ENCODE data around the gene DSCAML1. TPM values are rescaled to one million over a fixed set of nuclear protein-coding genes. Genes with fewer than 3 reads are reported as not detected.

Gene DSCAML1
- polyA plus RNA-seq, 2 donors = 0.04 TPM

- H3K4me1 ChIP-seq (ENCODE audit: control insufficient read depth in 2 of 2, insufficient read depth in 2 of 2, low read length in 1 of 2) = no peaks in the 10 kb centered on the region
- H3K4me3 ChIP-seq (ENCODE audit: low read depth in 1 of 2, low read length in 2 of 2) = no peak overlapping the region
- no peaks in the 10 kb centered on the region for H3K9me3 ChIP-seq (ENCODE audit: control insufficient read depth in 2 of 2, insufficient read depth in 1 of 2, low read depth in 1 of 2, low read length in 1 of 2)
- no peak overlapping the region for H3K27ac ChIP-seq (ENCODE audit: low read depth in 2 of 2, low read length in 1 of 2)
- WGBS, 2 donors = 73 to 82% methylated on average over 3 of the region's 3 CpGs
- H3K36me3 ChIP-seq (ENCODE audit: control insufficient read depth in 2 of 2, insufficient read depth in 2 of 2, low read length in 1 of 2) = no peaks in the 10 kb centered on the region
- no peaks in the 10 kb centered on the region for H3K27me3 ChIP-seq (ENCODE audit: control insufficient read depth in 1 of 2, insufficient read depth in 2 of 2, low read length in 2 of 2)
These were observed 103.7 kb downstream of the DSCAML1 start for GRCh38 chr11:117693344-117693743.

DNA sequence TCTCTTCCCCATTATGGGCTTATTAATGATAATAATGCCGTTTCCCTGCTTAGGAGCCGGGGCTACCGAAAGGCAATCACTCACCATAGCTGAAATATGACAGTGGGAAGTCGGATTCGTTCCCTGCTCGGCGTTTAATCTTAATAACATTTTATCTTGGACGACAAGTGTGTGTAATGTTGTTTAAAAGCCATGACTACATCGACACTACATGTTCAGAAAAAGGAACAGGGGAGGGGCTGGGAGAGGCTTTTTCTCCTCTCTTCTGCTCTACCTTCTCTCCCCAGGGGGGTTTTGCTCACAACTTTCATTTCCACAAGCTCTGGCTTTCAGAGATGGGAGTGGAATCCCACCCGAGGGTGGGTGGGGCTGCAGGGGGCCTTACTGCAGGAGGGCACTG is 105.5 kb downstream of the DSCAML1 start:
- Histone ChIP-seq H3K36me3 (ENCODE audit: control insufficient read depth in 2 of 2, insufficient read depth in 2 of 2, low read length in 1 of 2) (no peaks in the 10 kb centered on the region), H3K9me3 (ENCODE audit: control insufficient read depth in 2 of 2, insufficient read depth in 1 of 2, low read depth in 1 of 2, low read length in 1 of 2) (no peaks in the 10 kb centered on the region), H3K27me3 (ENCODE audit: control insufficient read depth in 1 of 2, insufficient read depth in 2 of 2, low read length in 2 of 2) (no peaks in the 10 kb centered on the region), H3K4me3 (ENCODE audit: low read depth in 1 of 2, low read length in 2 of 2) (no peak overlapping the region), H3K27ac (ENCODE audit: low read depth in 2 of 2, low read length in 1 of 2) (no peak overlapping the region), H3K4me1 (ENCODE audit: control insufficient read depth in 2 of 2, insufficient read depth in 2 of 2, low read length in 1 of 2) (no peaks in the 10 kb centered on the region)
- WGBS, 2 donors = 49 to 61% methylated on average over 10 of the region's 10 CpGs

DNA sequence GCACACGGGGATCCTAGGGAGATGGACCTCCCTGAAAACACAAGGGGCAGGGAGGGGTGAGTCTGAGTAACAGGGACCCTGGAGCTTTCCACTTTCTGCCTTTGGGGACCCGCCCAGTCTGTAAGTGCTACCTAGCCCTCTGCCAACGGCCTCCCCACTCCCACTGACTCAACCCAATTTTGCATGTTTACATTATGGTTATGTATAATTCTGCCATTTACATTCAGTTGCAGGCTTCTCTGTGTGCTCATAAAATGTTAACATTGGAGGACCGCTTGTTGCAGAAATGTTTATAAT is 105.8 kb downstream of the DSCAML1 start:
- Histone ChIP-seq H3K4me3 (ENCODE audit: low read depth in 1 of 2, low read length in 2 of 2) (no peak overlapping the region), H3K27me3 (ENCODE audit: control insufficient read depth in 1 of 2, insufficient read depth in 2 of 2, low read length in 2 of 2) (no peaks in the 10 kb centered on the region), H3K36me3 (ENCODE audit: control insufficient read depth in 2 of 2, insufficient read depth in 2 of 2, low read length in 1 of 2) (no peaks in the 10 kb centered on the region), H3K4me1 (ENCODE audit: control insufficient read depth in 2 of 2, insufficient read depth in 2 of 2, low read length in 1 of 2) (no peaks in the 10 kb centered on the region), H3K9me3 (ENCODE audit: control insufficient read depth in 2 of 2, insufficient read depth in 1 of 2, low read depth in 1 of 2, low read length in 1 of 2) (no peaks in the 10 kb centered on the region), H3K27ac (ENCODE audit: low read depth in 2 of 2, low read length in 1 of 2) (no peak overlapping the region)
- 54 to 61% methylated on average over 4 of the region's 4 CpGs for WGBS, 2 donors

- WGBS, 2 donors = 77% methylated on average over 8 of the region's 8 CpGs
- Histone ChIP-seq H3K27ac (ENCODE audit: low read depth in 2 of 2, low read length in 1 of 2) (no peak overlapping the region), H3K27me3 (ENCODE audit: control insufficient read depth in 1 of 2, insufficient read depth in 2 of 2, low read length in 2 of 2) (no peaks in the 10 kb centered on the region)
These were observed 106.4 kb downstream of the DSCAML1 start for GRCh38 chr11:117690484-117691217.

DNA sequence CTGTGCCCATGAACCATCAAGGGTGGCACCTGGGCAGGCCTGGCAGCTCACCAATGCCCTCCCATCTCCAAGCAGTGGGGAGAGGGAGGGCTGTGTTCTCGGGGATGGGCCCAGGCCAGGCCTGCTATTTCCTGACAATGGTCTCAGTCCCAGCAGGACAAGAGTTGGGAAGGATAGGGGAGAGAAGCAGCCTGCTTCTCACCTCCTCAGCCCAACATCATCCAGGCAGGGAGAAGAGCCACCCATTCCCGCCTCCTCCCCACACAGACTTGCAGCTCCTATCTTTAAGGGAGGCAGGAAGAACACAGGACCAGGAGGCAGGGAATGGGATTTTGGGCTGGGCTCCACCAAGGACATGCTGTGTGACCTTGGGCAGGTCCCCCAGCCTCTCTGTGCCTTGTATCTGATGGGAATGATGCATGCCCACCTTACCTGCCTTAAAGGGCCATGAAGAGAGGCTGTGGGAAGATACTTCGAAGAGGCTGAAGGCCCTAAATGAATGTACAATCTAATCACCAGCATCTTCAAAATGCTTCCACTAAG is 108.7 kb downstream of the DSCAML1 start:
- 72 to 76% methylated on average over 3 of the region's 3 CpGs for WGBS, 2 donors
- H3K27me3 ChIP-seq (ENCODE audit: control insufficient read depth in 1 of 2, insufficient read depth in 2 of 2, low read length in 2 of 2) = no peaks in the 10 kb centered on the region

More at GRCh38 chr11:117690484-117691217, 106.4 kb downstream of the DSCAML1 start:
- no peaks in the 10 kb centered on the region for H3K36me3 ChIP-seq (ENCODE audit: control insufficient read depth in 2 of 2, insufficient read depth in 2 of 2, low read length in 1 of 2)
- no peaks in the 10 kb centered on the region for H3K4me1 ChIP-seq (ENCODE audit: control insufficient read depth in 2 of 2, insufficient read depth in 2 of 2, low read length in 1 of 2)
- no peaks in the 10 kb centered on the region for H3K9me3 ChIP-seq (ENCODE audit: control insufficient read depth in 2 of 2, insufficient read depth in 1 of 2, low read depth in 1 of 2, low read length in 1 of 2)
- no peak overlapping the region for H3K4me3 ChIP-seq (ENCODE audit: low read depth in 1 of 2, low read length in 2 of 2)

GRCh38 chr11:117687776-117688175 is 109.2 kb downstream of the DSCAML1 start:
- Histone ChIP-seq H3K36me3 (ENCODE audit: control insufficient read depth in 2 of 2, insufficient read depth in 2 of 2, low read length in 1 of 2) (no peaks in the 10 kb centered on the region), H3K27me3 (ENCODE audit: control insufficient read depth in 1 of 2, insufficient read depth in 2 of 2, low read length in 2 of 2) (no peaks in the 10 kb centered on the region), H3K4me1 (ENCODE audit: control insufficient read depth in 2 of 2, insufficient read depth in 2 of 2, low read length in 1 of 2) (no peaks in the 10 kb centered on the region), H3K4me3 (ENCODE audit: low read depth in 1 of 2, low read length in 2 of 2) (no peak overlapping the region), H3K9me3 (ENCODE audit: control insufficient read depth in 2 of 2, insufficient read depth in 1 of 2, low read depth in 1 of 2, low read length in 1 of 2) (no peaks in the 10 kb centered on the region), H3K27ac (ENCODE audit: low read depth in 2 of 2, low read length in 1 of 2) (no peak overlapping the region)
- WGBS, 2 donors = 83 to 86% methylated on average over 6 of the region's 6 CpGs

More for the DNA sequence above, 108.7 kb downstream of the DSCAML1 start:
- no peaks in the 10 kb centered on the region for H3K36me3 ChIP-seq (ENCODE audit: control insufficient read depth in 2 of 2, insufficient read depth in 2 of 2, low read length in 1 of 2)
- H3K4me1 ChIP-seq (ENCODE audit: control insufficient read depth in 2 of 2, insufficient read depth in 2 of 2, low read length in 1 of 2) = no peaks in the 10 kb centered on the region
- no peaks in the 10 kb centered on the region for H3K9me3 ChIP-seq (ENCODE audit: control insufficient read depth in 2 of 2, insufficient read depth in 1 of 2, low read depth in 1 of 2, low read length in 1 of 2)
- no peak overlapping the region for H3K27ac ChIP-seq (ENCODE audit: low read depth in 2 of 2, low read length in 1 of 2)
- no peak overlapping the region for H3K4me3 ChIP-seq (ENCODE audit: low read depth in 1 of 2, low read length in 2 of 2)

GRCh38 chr11:117686711-117687110 is 110.3 kb downstream of the DSCAML1 start:
- Histone ChIP-seq H3K27me3 (ENCODE audit: control insufficient read depth in 1 of 2, insufficient read depth in 2 of 2, low read length in 2 of 2) (no peaks in the 10 kb centered on the region), H3K9me3 (ENCODE audit: control insufficient read depth in 2 of 2, insufficient read depth in 1 of 2, low read depth in 1 of 2, low read length in 1 of 2) (no peaks in the 10 kb centered on the region), H3K27ac (ENCODE audit: low read depth in 2 of 2, low read length in 1 of 2) (no peak overlapping the region), H3K4me3 (ENCODE audit: low read depth in 1 of 2, low read length in 2 of 2) (no peak overlapping the region), H3K36me3 (ENCODE audit: control insufficient read depth in 2 of 2, insufficient read depth in 2 of 2, low read length in 1 of 2) (no peaks in the 10 kb centered on the region), H3K4me1 (ENCODE audit: control insufficient read depth in 2 of 2, insufficient read depth in 2 of 2, low read length in 1 of 2) (no peaks in the 10 kb centered on the region)
- WGBS, 2 donors = 70 to 84% methylated on average over 3 of the region's 3 CpGs

- no peaks in the 10 kb centered on the region for H3K9me3 ChIP-seq (ENCODE audit: control insufficient read depth in 2 of 2, insufficient read depth in 1 of 2, low read depth in 1 of 2, low read length in 1 of 2)
- no peaks in the 10 kb centered on the region for H3K4me1 ChIP-seq (ENCODE audit: control insufficient read depth in 2 of 2, insufficient read depth in 2 of 2, low read length in 1 of 2)
- no peaks in the 10 kb centered on the region for H3K36me3 ChIP-seq (ENCODE audit: control insufficient read depth in 2 of 2, insufficient read depth in 2 of 2, low read length in 1 of 2)
- no peak overlapping the region for H3K27ac ChIP-seq (ENCODE audit: low read depth in 2 of 2, low read length in 1 of 2)
- H3K4me3 ChIP-seq (ENCODE audit: low read depth in 1 of 2, low read length in 2 of 2) = no peak overlapping the region
- H3K27me3 ChIP-seq (ENCODE audit: control insufficient read depth in 1 of 2, insufficient read depth in 2 of 2, low read length in 2 of 2) = no peaks in the 10 kb centered on the region
- WGBS, 2 donors = 86 to 87% methylated on average over 6 of the region's 6 CpGs
These were observed 111.5 kb downstream of the DSCAML1 start for GRCh38 chr11:117685566-117685965.

DNA sequence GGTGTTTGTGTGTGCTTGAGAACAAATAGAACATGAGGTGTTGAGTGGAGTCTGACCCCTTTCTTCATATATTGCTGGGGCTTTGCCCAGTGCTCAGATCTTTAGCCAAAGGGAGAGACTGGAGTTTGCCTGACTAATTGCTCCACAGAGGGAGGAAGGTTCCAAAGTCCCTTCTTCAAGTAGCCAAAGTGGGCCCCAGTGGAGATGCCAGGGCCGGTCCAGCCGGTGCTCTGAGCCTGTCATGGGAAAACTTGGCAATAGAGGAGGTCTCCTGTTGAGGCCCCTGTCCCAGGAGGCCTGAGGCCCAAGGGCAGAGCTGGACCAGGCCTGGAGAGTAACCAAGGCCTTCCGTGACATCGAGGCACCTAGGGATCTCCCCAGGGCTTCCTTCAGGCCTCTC is 112.3 kb downstream of the DSCAML1 start:
- 69 to 76% methylated on average over 4 of the region's 4 CpGs for WGBS, 2 donors
- H3K36me3 ChIP-seq (ENCODE audit: control insufficient read depth in 2 of 2, insufficient read depth in 2 of 2, low read length in 1 of 2) = no peaks in the 10 kb centered on the region
- H3K4me3 ChIP-seq (ENCODE audit: low read depth in 1 of 2, low read length in 2 of 2) = no peak overlapping the region
- no peaks in the 10 kb centered on the region for H3K27me3 ChIP-seq (ENCODE audit: control insufficient read depth in 1 of 2, insufficient read depth in 2 of 2, low read length in 2 of 2)
- H3K9me3 ChIP-seq (ENCODE audit: control insufficient read depth in 2 of 2, insufficient read depth in 1 of 2, low read depth in 1 of 2, low read length in 1 of 2) = no peaks in the 10 kb centered on the region
- no peaks in the 10 kb centered on the region for H3K4me1 ChIP-seq (ENCODE audit: control insufficient read depth in 2 of 2, insufficient read depth in 2 of 2, low read length in 1 of 2)
- no peak overlapping the region for H3K27ac ChIP-seq (ENCODE audit: low read depth in 2 of 2, low read length in 1 of 2)

DNA sequence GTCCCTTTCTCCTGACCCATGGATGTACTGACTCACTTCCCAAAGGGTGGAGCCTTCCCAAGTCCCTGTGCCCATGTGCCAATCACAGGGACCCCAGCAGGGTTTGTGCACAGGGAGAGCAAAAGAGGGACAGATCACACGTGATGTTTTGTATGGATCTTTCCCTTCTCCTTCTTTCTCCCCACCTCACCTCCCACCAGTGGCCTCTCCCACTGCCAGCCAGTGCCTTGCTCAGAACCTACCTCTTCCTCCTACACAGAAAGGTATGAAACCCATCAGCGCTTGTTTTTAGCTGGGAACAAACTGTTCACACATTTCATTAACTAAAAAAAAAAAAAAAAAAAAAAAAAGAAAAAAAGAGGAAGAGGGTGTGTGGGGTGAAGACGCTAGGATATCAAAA is 112.9 kb downstream of the DSCAML1 start:
- H3K9me3 ChIP-seq (ENCODE audit: control insufficient read depth in 2 of 2, insufficient read depth in 1 of 2, low read depth in 1 of 2, low read length in 1 of 2) = no peaks in the 10 kb centered on the region
- no peak overlapping the region for H3K27ac ChIP-seq (ENCODE audit: low read depth in 2 of 2, low read length in 1 of 2)
- no peaks in the 10 kb centered on the region for H3K27me3 ChIP-seq (ENCODE audit: control insufficient read depth in 1 of 2, insufficient read depth in 2 of 2, low read length in 2 of 2)
- no peaks in the 10 kb centered on the region for H3K4me1 ChIP-seq (ENCODE audit: control insufficient read depth in 2 of 2, insufficient read depth in 2 of 2, low read length in 1 of 2)
- no peak overlapping the region for H3K4me3 ChIP-seq (ENCODE audit: low read depth in 1 of 2, low read length in 2 of 2)
- WGBS, 2 donors = 70 to 72% methylated on average over 3 of the region's 3 CpGs
- H3K36me3 ChIP-seq (ENCODE audit: control insufficient read depth in 2 of 2, insufficient read depth in 2 of 2, low read length in 1 of 2) = no peaks in the 10 kb centered on the region

Measured in esophagus (tissue), 2 donors.